ENCODE measurements around the gene SOHLH1. TPM values are rescaled to one million over a fixed set of nuclear protein-coding genes. Genes with fewer than 3 reads are reported as not detected.

Gene SOHLH1
- total and polyA plus RNA-seq, 10 of the 15 experiments (the other 5 are each of a cell fraction or from before 2014, with no cell fraction given): not detected

DNA sequence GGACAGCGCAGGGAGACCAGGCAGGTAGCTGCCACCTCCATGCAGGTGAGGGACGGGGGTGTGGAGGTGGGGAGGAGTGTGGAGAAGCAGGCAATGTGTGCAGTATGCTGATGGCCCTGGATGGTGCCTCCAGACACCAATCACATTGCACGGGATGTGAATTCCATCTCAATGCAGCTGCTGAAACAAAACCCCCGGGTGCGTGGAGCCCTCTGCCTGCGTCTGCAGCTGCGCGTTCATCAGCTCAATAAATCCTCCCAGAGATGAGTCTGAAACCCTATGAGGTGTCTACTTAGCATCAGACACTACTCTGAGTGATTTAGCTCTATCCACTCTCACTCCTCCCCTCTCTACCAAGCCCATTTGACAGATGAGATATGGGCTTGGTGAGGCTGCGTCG is 10.3 kb downstream of the SOHLH1 start:
- no peak for DNase-seq (ENCODE audit: low read depth, low spot score)
- no TSS peak for BruUV-seq (replicated peaks)
- TF ChIP-seq PKNOX1 (IDR thresholded peaks at IDR 0.05): no peak
- no peak for TF ChIP-seq EGR1 (IDR thresholded peaks at IDR 0.05; ENCODE audit: borderline replicate concordance in 1 of 2, low read depth in 2 of 2, low read length in 2 of 2)
- no peak for TF ChIP-seq SIX5 (IDR thresholded peaks at IDR 0.05; ENCODE audit: low read depth, low read length, severe bottlenecking)
- TF ChIP-seq MYC (IDR thresholded peaks at IDR 0.05; ENCODE audit: insufficient read depth, insufficient read length, insufficient replicate concordance, low read length, severe bottlenecking): no peak
- no peak for TF ChIP-seq BMI1 (IDR thresholded peaks at IDR 0.05; ENCODE audit: borderline replicate concordance)
- TF ChIP-seq, protein P1, sequence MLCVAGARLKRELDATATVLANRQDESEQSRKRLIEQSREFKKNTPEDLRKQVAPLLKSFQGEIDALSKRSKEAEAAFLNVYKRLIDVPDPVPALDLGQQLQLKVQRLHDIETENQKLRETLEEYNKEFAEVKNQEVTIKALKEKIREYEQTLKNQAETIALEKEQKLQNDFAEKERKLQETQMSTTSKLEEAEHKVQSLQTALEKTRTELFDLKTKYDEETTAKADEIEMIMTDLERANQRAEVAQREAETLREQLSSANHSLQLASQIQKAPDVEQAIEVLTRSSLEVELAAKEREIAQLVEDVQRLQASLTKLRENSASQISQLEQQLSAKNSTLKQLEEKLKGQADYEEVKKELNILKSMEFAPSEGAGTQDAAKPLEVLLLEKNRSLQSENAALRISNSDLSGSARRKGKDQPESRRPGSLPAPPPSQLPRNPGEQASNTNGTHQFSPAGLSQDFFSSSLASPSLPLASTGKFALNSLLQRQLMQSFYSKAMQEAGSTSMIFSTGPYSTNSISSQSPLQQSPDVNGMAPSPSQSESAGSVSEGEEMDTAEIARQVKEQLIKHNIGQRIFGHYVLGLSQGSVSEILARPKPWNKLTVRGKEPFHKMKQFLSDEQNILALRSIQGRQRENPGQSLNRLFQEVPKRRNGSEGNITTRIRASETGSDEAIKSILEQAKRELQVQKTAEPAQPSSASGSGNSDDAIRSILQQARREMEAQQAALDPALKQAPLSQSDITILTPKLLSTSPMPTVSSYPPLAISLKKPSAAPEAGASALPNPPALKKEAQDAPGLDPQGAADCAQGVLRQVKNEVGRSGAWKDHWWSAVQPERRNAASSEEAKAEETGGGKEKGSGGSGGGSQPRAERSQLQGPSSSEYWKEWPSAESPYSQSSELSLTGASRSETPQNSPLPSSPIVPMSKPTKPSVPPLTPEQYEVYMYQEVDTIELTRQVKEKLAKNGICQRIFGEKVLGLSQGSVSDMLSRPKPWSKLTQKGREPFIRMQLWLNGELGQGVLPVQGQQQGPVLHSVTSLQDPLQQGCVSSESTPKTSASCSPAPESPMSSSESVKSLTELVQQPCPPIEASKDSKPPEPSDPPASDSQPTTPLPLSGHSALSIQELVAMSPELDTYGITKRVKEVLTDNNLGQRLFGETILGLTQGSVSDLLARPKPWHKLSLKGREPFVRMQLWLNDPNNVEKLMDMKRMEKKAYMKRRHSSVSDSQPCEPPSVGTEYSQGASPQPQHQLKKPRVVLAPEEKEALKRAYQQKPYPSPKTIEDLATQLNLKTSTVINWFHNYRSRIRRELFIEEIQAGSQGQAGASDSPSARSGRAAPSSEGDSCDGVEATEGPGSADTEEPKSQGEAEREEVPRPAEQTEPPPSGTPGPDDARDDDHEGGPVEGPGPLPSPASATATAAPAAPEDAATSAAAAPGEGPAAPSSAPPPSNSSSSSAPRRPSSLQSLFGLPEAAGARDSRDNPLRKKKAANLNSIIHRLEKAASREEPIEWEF (IDR thresholded peaks at IDR 0.05; ENCODE audit: insufficient replicate concordance, low read depth, low read length): no peak
- no peak for FAIRE-seq
- Histone ChIP-seq H3K4me2 (ENCODE audit: control insufficient read depth, insufficient read depth) (no peak overlapping the region), H3K4me3 (no peak overlapping the region), H3K27ac (ENCODE audit: control insufficient read depth, insufficient read depth) (no peak overlapping the region), H4K20me1 (ENCODE audit: control insufficient read depth, insufficient read depth) (no peaks in the 10 kb centered on the region), H3K27me3 (replicated peaks in 1 of 2; ENCODE audit: control insufficient read depth in 2 of 2, insufficient read depth in 2 of 2, low read length in 1 of 2) (no peaks in the 10 kb centered on the region; a peak in 2 of 4 replicates), H3K36me3 (ENCODE audit: control insufficient read depth in 2 of 2, insufficient read depth in 2 of 2, low read length in 1 of 2) (no peaks in the 10 kb centered on the region), H3K79me2 (ENCODE audit: control insufficient read depth, insufficient read depth, low read length) (no peaks in the 10 kb centered on the region), H2AFZ (ENCODE audit: control insufficient read depth, low read depth, low read length) (no peak overlapping the region), H3K9ac (ENCODE audit: control insufficient read depth, insufficient read depth, low read length) (no peak overlapping the region), H3K9me3 (replicated peaks; ENCODE audit: control insufficient read depth, insufficient read depth, low read length) (no peaks in the 10 kb centered on the region), H3K4me1 (ENCODE audit: control insufficient read depth, insufficient read depth, low read length) (no peaks in the 10 kb centered on the region)
- ChIA-PET POLR2A (no interaction called here), SMC1A (ENCODE audit: uncharacterized antibody, unreplicated experiment) (no interaction called here), CTCF (no interaction called here), RAD21 (ENCODE audit: unreplicated experiment) (no interaction called here)
- WGBS (ENCODE audit: insufficient coverage, insufficient replicate concordance, low lambda C conversion rate, missing lambda C conversion rate): 60% methylated on average over 10 of the region's 10 CpGs
- no peak for ATAC-seq
- in situ Hi-C loops (cut with MboI) (no loop called here), intact Hi-C loops (cut with micrococcal nuclease; ENCODE audit: unreplicated experiment) (no loop called here)

Data from GM12878 (cell line).